Suppressor macrophage treated with lipopolysaccharide for 4 hours (primary cell): ENCODE data around the gene TSHR.
"Not testable (repeated sequence)": the region's sequence is repeated elsewhere in the genome, so short reads cannot be mapped to it uniquely, and the experiment has no call there.

Source experiments
- DNase-seq: peaks from one replicate; pipeline ENCODE4 v3.0.0-alpha.2; 2020

The TSHR gene

GRCh38 chr14:80955416-80955941 is at the start of gene TSHR:
TSS of gene TSHR (plus strand) at chr14:80955621. CDS start at chr14:80955681, 60 bp downstream.
- no peak for DNase-seq

GRCh38 chr14:80906336-80906735 is 49.1 kb upstream of the TSHR start:
- DNase-seq, result no peak

DNA sequence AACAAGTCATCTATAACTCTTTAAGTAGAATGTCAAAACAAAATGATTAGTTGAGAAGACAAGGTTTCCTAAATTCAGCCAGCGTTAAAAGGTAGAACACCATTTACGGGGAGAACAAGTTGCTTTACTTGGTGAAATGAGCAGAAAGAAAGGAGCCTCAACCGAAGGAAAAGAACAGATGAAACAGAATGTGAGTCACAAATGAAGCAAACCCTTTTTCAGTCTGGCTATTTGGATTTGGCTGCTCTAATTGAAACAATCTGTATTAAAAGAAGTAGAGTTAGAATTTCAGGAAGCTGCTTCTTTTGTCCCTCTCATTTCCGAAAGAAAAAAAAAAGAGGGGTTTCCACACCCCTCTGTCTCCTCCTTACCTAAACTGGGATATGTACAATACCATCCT is 48.5 kb upstream of the TSHR start:
- no peak for DNase-seq

DNA sequence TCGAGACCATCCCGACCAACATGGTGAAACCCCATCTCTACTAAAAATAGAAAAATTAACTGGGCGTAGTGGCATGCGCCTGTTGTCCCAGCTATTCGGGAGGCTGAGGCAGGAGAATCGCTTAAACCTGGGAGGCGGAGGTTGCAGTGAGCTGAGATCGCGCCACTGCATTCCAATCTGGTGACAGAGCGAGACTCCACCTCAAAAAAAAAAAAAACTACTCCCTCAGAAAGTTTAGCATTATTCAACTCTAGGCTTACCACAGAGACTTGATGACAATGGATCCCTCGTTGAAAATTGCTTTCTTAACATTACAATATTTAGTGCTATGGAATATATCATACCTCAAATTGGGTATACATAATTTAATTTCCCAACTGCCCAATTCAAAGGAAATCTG is 43.4 kb upstream of the TSHR start:
- not testable (repeated sequence) for DNase-seq

DNA sequence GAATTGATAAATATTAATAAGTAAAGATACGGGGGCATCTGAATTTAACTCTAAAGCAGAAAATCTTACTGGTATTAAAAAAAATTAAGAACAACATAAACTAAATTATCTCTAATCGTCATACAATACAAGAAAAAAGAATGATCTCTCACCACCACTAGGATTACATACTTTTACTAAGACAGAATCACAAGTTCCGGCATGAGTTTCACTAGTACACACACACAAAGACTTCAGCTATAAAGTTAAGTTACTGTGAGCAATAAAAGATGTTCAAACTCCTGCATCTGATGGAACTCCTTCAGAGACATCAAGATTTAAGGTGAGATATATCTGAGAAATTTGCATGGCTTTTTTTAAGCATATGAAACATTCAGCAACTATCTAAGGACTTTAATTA is 35.8 kb upstream of the TSHR start:
- no peak for DNase-seq

- DNase-seq, result no peak
These were observed 32.1 kb upstream of the TSHR start for GRCh38 chr14:80923368-80923767.

DNA sequence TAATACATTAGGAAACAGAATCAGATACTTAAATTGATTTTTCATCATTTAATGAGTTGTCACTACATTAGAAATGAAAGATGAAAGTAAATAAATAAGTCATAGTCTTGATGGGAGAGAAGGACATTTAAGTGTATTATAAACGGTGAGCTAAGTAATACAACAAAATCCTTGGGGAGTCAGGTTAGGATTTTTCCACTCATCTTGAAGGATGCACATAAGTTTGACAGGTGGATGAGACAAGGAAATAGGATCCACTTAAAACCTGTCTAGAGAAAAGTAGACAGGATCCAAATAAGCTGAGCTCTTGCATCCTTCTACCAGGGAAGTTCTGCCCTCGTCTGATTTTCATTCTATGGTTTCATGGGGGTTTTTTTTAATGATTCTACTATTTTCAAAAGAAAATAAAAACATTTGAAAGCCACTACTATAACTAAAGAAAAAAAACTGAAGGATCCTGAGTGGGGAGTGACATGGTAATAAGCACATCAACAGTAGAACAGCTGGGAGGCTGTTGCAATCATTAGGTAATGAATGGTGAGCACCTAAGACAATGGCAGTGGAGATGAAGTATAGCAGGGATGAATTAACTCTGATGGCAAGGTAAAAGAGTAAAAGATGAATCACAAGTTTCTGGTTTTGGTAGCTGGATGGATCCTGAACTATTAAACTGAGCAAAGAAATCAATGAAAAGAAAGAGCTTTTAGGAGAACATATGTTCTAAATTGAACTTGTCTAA is 30.9 kb upstream of the TSHR start:
- no peak for DNase-seq

DNA sequence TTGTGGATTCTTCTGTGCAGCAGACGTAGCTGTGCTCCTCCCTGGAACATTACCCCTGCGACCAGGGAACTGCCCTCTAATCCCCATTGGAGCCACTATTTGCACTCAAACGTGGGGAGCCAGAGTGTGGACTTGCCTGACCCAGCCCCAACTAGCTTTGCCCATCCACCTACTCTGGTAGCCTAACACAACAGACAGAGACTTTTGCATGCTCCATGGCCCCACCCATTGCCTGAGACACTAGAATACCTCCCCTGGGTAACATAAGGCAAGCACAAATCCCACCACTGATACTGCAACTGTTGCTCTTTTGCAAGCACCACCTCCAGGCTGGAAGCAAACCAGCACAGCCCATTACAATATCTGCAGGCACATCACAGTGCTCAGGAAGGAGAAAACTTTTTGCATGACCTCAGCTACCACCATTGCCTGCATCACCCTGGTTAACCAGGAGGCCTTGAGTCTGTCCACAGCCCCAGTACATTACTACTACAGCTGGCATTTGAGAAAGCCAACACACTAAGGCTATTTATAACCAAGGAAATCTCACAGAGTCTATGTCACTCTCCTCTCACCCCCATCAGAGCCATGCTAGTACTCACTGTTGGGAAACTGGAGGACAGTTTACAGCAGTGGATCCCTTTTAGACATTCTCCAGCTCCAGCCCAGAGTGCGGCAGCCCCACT is 28.9 kb upstream of the TSHR start:
- no peak for DNase-seq

GRCh38 chr14:80927083-80927989 is 28.1 kb upstream of the TSHR start:
- no peak for DNase-seq

- no peak for DNase-seq
These were observed 25.3 kb upstream of the TSHR start for GRCh38 chr14:80930095-80930494.

- peak; percentile 68 for DNase-seq
These were observed 24.5 kb upstream of the TSHR start for GRCh38 chr14:80930836-80931389.

- DNase-seq, result no peak
These were observed 22.1 kb upstream of the TSHR start for GRCh38 chr14:80933282-80933681.

- DNase-seq, result no peak
These were observed 21.7 kb upstream of the TSHR start for GRCh38 chr14:80933686-80934085.

DNA sequence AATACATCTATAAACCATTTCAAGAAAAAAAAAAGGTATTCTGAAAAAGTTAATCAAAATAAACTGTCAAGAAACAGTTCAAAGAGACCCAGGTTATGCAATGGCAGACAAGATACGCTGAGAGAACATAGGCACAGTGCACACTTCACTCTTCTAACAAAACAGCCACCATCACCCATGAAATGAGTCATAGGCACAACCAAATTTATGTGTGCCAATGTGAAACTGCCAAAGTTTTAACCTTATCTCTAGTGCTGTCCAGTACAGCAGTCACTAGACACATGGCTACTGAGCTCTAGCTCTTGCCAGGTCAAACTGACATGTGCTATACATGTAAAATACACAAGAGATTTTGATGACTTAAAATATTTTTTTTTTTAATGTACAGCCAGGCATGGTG is 15.3 kb upstream of the TSHR start:
- DNase-seq, result no peak

DNA sequence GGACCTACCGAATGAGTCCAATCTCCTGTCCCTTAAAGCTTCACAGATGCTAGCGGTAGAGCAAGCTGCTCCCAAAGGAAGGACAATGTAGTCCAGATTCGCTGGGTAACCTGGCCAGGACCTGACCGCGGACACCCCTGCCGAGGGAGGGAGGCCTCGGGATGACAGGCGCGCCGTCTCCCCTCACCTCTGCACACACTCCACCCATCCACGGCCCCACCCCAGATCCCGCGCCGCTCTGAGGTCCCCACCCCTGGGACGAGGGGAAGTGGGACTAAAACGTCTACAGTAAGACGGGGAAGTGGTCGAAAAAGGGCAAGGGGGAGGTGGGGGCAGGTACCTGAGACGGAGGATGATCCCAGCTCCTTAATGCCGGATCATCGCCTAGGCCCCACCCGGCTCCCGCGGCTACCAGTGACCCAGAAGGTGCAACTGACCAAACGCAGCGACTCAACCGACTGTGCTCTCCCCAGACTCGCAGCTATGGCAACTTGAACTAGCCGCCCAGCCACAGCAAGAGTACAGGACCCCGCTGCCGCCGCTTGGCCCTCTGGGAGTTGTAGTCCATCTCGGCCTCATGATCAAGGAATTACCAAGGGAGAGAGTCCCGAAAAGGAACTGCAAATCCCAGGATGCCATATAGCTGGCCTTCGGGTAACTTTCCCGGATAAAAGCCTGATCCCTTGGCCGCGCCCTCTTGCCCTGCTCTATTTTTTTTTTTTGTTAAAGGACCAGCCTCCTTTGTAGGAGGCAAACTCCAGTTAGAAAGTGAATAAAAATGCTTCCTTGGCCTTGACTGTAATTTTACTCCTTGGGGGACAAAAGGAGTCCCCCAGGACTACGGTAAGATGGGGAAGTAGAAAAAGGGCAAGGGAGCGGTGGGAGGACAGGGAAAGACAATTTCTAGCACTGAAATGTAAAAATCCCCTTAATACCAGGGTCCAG is 13.9 kb upstream of the TSHR start, which contains the start of gene CEP128:
Gene CEP128 (minus strand): TSS at position 498 of the 945 bp plus-strand sequence.
- DNase-seq, result peak; percentile 97

DNA sequence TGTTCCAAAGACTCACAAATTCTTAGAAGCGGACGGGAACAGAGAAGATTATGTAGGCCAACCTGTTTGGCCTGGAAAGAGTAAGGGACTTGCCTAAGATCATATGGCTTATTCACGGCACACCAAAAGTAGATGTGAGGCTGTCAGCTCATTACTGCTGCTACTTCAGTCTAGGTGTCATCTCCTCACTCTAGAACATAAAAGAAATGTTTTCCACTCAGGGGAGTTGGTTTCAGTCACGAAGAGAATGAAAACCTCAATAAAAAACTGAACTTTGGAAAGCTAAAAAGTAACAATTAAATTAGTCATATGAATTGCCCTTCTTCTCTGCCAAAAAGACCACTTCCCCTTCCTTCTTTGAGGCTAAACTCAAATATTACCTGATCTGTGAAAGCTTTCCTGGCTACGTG is 13.2 kb upstream of the TSHR start:
- no peak for DNase-seq

DNA sequence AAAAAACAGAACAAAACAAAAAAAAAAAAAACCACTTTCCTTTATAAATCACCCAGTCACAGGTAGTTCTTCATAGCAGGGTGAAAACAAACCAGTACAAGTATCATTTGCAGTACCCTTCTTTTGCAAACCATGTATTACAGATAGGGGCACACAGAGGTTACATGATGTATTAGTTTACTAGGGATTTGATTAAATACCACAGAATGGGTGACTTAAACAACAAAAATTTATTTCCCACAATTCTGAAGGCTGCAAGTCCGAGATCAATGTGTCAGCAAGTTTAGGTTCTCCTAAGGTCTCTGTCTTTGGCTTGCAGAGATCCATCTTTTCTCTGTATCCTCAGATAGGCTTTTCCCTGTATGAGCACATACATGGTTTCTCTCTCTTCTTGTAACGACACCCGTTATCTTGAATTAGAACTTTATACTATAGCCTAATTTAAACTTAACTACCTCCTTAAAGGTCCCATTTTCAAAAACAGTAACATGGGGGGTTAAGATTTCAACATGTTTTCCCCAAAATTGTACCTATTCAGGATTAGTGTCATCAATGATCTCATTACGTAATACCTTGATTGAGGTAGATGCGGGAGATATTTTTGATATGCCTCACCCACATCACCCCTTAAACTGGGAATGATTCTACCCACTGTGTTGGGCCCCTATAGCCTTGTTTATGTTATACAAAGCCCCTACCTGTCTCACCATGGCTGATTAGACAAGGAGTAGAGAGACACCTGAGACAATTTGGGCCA is 10.4 kb upstream of the TSHR start:
- DNase-seq, result no peak

- no peak for DNase-seq
These were observed 9.2 kb upstream of the TSHR start for GRCh38 chr14:80946187-80946586.

DNA sequence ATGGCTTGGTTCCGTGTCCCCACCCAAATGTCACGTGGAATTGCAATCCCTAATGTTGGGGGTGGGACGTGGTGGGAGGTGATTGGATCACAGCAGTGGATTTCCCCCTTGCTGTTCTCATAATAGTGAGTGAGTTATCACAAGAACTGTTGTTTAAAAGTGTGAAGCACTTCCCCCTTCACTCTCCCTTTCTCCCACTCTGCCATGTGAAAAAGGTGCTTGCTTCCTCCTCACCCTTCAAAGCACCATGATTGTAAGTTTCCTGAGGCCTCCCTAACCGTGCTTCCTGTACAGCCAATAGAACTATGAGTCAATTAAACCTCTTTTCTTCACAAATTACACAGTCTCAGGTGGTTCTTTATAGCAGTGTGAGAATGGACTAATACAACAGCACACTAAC is 8.6 kb upstream of the TSHR start:
- DNase-seq, result no peak

- no peak for DNase-seq
These were observed 7.1 kb upstream of the TSHR start for GRCh38 chr14:80948291-80948690.

GRCh38 chr14:80951491-80951890 is 3.9 kb upstream of the TSHR start:
- no peak for DNase-seq
